ENCODE data around the gene POC1B.

The POC1B gene

GRCh38 chr12:89525824-89526770, at the start of gene POC1B:
Gene POC1B, minus strand, starts transcription at chr12:89526047. Its CDS starts 152 bp downstream, at chr12:89525895.
- peak; percentile 55 for DNase-seq

DNA sequence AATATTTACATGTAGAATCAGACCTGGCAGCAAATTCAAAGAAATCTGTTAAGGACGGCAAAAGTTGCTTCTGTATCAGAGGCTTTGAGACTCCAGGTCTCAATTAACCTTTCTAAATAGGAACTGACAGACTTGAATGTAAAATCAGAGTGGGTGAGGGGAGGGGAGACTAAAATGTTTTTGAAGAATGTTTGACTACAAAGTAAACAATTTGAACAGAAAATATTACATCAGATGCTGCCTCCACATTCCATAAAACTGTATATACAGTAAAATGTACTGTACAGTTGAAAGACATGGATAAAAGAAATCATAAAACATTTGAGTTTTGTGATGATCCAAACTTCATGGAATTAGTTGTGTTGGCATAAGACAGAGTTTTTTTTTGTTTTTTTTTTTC, 49.5 kb upstream of the POC1B start:
- no peak for DNase-seq

GRCh38 chr12:89574736-89575208, 48.9 kb upstream of the POC1B start:
- DNase-seq, result no peak

GRCh38 chr12:89573051-89573810, 47.4 kb upstream of the POC1B start:
- DNase-seq, result no peak

- no peak for DNase-seq
Observed at GRCh38 chr12:89571491-89572195, 45.8 kb upstream of the POC1B start.

DNA sequence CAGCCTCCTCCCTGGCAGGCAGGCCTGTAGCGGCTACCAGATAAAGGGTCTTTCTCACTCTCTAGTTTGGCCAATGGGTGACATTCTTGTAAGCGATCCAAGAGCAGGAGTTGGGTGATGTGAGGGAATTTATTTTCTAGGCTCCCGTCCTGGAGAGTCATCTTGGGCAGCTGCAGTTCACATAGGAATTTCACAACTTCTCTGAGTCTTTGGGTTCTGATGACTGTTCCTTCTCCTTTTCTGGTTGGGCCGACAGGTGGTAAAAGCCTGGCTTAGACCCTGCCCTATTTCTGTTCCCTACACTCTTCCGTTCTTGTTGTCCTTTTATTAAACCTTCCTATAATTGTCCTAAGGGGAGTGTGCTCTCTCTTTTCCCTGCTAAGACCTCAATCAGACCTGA, 42.6 kb upstream of the POC1B start:
- DNase-seq, result no peak

DNA sequence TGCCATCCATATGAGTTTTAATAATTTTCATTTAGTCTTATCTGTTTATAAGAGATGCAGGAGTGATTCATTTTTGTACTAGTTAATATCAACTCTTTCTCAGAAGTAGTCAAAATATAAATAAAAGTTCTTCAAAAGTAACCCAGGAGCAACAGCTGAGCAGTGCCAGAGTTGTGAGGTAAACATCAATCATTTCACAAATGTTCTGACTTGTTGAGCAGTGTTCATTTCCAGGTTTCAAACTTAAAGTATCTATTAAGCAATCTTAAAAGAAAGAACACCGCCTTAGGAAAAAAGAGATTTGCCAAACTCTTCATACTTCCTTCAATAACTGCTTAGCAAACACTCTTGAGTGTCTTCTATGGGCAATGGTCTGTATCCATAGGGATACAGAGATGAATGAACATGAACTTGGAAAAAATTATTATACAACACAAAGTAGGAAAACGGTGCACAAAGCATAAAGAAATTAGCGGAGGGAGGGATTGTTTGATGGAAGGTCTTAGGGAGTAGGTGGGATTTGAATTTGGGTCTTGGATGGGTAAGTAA, 41.9 kb upstream of the POC1B start:
- no peak for DNase-seq

- DNase-seq, result no peak
Observed at GRCh38 chr12:89566615-89567014, 40.8 kb upstream of the POC1B start.

- DNase-seq, result no peak
Observed at GRCh38 chr12:89565002-89565401, 39.2 kb upstream of the POC1B start.

- DNase-seq, result no peak
Observed at GRCh38 chr12:89559753-89560152, 33.9 kb upstream of the POC1B start.

DNA sequence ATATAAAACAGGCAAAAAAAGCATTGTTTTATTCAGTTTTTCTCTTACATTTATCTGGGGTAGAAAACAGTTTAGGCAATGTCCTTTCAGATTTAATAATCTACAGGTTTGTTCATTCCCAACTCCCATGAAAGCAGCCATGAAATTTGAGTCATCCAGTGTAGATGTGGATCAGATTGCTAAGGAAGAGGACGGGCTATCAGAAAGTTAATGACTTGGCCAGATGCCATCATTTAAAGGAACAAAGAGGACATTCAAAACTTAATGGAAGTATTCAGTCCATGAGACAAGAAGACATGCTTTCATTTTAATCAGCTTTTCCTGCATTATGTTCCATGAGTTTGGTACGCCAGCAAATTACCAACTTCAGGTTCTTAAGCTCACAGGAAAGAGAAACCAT, 31.1 kb upstream of the POC1B start:
- DNase-seq, result no peak

DNA sequence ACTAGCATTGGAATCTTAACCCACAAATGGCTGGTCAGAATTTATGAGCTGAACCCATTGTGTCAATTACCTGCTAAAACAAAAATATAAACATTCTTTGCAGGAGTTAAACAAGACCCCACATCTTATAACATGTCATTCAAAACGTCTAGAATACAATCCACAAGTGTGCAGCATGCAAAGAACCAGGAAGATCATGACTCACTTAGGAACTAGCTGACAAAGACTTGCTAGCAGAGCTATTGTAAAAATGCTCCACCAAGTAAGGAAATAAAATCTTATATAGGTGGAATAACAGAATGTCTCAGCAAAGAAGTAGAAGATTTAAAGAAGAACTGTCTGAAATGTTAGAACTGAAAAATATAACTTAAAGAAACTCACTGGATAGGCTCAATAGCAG, 26.5 kb upstream of the POC1B start:
- DNase-seq, result no peak

DNA sequence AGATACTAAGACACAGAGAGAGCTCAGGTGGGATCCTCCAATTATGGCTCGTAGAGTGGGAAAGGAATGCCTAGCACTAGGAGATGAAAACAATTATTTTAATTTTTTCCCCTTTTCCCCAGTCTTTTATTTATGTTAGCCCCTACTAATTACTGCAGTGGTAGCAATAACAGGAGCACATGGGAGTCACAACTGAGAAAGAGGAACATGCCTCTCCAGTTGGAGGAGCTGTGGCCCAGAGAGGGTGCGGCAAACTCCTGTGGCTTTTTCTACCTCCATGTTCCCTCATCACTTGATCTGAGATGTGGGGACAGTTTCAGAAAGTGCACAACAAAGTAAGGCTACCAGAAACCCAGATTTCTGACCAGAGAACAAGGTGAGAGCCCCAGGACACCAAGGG, 25.9 kb upstream of the POC1B start:
- no peak for DNase-seq

GRCh38 chr12:89547101-89547500, 21.3 kb upstream of the POC1B start:
- DNase-seq, result no peak

DNA sequence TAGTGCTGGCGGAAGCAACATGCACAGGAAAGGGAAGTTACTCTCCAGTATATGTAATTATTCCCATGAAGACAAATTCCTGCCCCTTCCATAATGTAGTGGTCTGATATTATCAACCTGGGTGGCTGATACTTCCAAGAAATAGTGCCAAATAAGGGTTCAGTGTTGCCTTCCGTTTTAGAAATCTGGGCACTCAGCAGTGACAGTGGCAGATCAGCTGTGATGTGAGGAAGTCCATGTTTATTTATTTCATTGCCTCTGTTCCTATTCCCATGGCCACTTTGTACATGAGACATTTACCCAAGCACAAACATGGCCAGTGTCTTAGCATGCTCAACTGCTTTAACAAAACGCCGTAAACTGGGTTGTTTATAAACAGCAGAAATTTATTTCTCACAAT, 20.3 kb upstream of the POC1B start:
- DNase-seq, result no peak

- no peak for DNase-seq
Observed at GRCh38 chr12:89544681-89545184, 18.9 kb upstream of the POC1B start.

DNA sequence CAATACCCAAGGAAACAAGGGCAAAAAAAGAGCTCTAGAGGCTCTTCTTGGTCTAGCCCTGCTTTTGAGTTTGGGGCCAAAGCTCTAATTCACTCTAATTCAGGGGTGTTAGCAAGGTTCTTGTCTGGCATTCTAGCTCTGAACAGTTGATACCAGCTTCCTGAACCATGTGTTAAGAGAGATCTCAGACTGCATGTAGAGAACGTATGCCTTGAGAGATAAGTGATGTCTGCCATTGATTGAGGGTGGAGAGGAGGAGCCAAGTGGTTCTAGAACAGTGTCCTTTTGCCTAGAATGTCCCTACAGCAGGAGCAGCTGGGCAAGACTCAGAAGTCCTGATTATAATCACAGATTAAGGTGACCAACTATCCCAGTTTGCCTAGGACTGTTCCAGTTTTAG, 18.2 kb upstream of the POC1B start:
- no peak for DNase-seq

DNA sequence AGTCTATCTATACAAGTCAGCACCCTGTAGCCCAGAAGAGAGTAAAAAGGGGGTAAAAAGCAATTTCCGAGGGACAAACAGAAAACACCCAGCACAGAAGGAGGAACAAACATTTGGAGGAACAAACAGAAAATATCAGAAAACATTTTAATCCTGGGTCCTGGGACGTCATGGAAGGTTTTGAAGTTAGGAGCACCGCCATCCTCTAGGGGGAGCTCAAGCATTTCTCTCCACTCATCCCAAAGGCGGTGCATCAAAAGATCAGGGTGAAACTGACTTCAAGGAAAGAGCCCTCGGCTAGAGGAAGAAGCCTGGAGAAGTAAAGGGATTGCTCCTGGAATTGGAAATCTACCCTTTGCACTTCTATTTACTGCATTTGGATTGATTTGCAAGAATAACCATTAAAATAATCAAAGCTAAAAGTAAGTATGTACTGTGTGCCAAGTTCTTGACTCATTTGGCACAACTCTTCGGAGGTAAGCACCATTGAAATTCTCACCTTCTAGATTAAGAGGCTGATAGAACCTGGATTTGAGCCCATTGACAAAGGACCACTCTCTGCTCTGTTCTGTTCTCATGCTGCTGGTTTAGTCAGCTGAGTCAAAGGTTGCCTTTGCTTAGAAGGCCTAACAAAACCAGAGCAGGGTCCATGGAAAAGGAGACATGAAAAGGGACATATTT, 17.2 kb upstream of the POC1B start:
- DNase-seq, result peak; percentile 25

GRCh38 chr12:89542236-89542635, 16.4 kb upstream of the POC1B start:
- DNase-seq, result no peak

DNA sequence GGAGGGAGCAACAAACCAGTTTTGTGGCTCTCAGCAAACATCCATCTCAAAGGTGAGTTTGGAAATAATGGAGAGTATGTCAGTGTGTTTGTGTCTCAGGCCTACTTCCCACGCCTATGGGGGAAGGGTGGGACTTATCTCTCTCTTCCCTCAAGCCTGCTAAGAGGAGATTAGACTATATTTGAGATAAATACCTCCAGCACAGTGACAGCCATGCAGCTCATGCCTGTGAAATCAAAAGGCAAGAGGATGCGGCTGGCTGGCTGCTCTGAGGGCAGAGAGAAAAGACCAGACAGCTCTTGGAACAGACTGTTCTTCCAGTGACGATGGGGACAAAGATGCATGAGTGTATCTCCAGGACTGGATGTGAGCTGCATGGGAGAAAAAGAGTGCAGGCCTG, 14.7 kb upstream of the POC1B start:
- DNase-seq, result no peak

- no peak for DNase-seq
Observed at GRCh38 chr12:89539426-89540223, 13.8 kb upstream of the POC1B start.
